GM12892 (cell line): ENCODE results near the gene ITPRIPL2.

ENCODE experiments used
- POLR2A ChIP-seq: IDR thresholded peaks from 2 replicates; pipeline ENCODE4 v1.6.1; 2011; ENCODE audit warnings: low read depth, low read length, control low read depth
- POLR2AphosphoS5 ChIP-seq: IDR thresholded peaks from 2 replicates; pipeline ENCODE4 v1.6.1; 2011; ENCODE audit warnings: low read depth, low read length, control low read depth

DNA sequence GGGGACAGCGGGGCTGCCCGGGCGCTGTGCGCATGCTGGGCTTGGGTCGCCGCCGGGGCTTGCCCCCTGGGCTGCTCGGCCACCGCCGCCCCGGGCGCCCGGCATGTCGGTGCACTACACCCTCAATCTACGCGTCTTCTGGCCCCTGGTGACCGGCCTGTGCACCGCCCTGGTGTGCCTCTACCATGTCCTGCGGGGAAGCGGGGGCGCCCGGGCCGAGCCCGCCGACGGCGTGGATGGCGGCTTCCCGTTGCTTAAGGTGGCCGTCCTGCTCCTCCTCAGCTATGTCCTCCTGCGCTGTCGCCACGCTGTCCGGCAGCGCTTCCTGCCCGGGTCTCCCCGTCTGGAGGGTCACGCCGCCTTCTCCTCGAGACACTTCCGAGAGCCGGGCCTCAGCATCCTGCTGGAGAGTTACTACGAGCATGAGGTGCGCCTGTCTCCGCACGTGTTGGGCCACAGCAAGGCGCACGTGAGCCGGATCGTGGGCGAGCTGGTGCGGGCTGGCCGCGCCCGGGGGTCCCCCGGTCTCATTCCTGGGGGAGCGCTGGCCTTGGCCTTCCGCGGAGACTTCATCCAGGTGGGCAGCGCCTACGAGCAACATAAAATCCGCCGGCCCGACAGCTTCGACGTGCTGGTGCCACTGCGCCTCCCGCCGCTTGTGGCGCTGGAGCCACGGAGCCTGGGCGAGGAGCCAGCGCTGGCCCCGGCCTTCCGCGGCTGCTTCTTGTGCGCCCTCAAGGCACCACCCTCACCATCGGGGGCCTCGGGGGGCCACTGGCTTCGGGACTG, 789 bp downstream of the ITPRIPL2 start:
- TF ChIP-seq POLR2A (no peak), POLR2AphosphoS5 (no peak)
